COR-L47 (cell line): ENCODE measurements around the gene GPANK1.

Experiments used
- DNase-seq: peaks from one replicate; lab custom pipeline; 2025; lab: John Stamatoyannopoulos, UW

Gene GPANK1

GRCh38 chr6:31617010-31617409 is 47.8 kb downstream of the GPANK1 start:
- DNase-seq, result no peak

- DNase-seq, result no peak
These were observed 49.0 kb downstream of the GPANK1 start for GRCh38 chr6:31615748-31616147.

- DNase-seq, result no peak
These were observed 49.9 kb downstream of the GPANK1 start, which contains the start of gene AIF1 for GRCh38 chr6:31614684-31615578. TSS of gene AIF1 (plus strand) at chr6:31615234. CDS start at chr6:31615330, 96 bp downstream.

- no peak for DNase-seq
These were observed 50.6 kb downstream of the GPANK1 start for GRCh38 chr6:31614075-31614619.
